Upper lobe of left lung (tissue), 4 donors: ENCODE measurements around the gene NISCH.

ENCODE experiments used
- EP300 ChIP-seq, 4 donors: sonication (generic); formaldehyde crosslinking; IDR thresholded peaks; one replicate each; pipeline ENCODE4 v1.5.1; 2017; ENCODE audit warnings: antibody characterized with exemption in 4 of 4, control low read depth in 2 of 4
- POLR2A ChIP-seq, 4 donors: fragments of 450-650 bp; IDR thresholded peaks; one replicate each; pipeline ENCODE4 v1.5.1; 2016 to 2017; ENCODE audit warnings: antibody characterized with exemption in 4 of 4, mild to moderate bottlenecking in 2 of 4
- TF ChIP-seq, protein P1 (sequence below), 6 experiments: fragments of 450-650 bp in 4 of 6; fragments of 200-600 bp in 2 of 6; sonication (generic) in 2 of 6; IDR thresholded peaks; one replicate each; pipeline ENCODE4 v1.5.1; 2016 to 2019; ENCODE audit warnings: antibody characterized with exemption in 6 of 6

DNA sequence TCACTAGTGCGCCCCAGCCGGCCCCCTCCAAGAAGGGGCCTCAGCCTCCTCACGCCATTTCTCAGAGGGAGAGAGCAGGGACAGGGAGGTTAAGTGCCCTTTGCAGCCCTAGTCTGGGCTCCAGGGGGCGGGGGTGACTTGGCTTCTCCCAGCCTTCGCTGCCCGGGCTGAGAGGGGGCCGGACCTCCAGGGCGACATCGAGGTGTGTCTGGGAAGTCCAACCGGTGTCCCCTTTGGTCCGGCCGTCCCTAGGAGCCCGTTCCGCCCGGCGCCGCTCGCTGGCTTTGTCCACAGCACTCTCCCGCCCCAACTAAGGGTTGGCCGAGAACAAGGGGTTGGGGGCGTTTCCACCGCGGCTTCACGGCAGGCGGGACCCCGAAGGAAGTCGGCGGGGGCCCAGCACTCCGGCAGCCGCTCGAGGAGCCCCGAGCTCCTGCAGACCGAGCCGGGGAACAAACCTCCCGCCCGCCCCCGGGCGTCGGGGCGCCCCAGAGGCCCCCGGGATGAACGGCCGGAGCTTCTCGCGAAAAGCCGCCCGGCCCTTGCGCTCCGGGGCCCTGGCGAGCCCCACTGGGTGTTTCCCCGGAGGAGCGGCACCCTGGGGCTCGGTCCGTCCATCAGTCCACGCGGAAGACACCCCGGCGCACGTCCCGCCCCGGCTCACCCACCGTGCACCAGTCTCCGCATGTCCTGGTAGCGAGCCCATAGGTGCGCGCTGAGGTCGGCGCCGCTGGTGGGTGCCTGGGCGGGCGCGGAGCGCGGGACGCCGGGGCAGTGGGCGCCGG is 77.6 kb downstream of the NISCH start:
- no peak for TF ChIP-seq EP300 (IDR thresholded peaks at IDR 0.05)
- no peak for TF ChIP-seq POLR2A (IDR thresholded peaks at IDR 0.05)
- TF ChIP-seq, protein P1, sequence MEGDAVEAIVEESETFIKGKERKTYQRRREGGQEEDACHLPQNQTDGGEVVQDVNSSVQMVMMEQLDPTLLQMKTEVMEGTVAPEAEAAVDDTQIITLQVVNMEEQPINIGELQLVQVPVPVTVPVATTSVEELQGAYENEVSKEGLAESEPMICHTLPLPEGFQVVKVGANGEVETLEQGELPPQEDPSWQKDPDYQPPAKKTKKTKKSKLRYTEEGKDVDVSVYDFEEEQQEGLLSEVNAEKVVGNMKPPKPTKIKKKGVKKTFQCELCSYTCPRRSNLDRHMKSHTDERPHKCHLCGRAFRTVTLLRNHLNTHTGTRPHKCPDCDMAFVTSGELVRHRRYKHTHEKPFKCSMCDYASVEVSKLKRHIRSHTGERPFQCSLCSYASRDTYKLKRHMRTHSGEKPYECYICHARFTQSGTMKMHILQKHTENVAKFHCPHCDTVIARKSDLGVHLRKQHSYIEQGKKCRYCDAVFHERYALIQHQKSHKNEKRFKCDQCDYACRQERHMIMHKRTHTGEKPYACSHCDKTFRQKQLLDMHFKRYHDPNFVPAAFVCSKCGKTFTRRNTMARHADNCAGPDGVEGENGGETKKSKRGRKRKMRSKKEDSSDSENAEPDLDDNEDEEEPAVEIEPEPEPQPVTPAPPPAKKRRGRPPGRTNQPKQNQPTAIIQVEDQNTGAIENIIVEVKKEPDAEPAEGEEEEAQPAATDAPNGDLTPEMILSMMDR (IDR thresholded peaks at IDR 0.05), result no peak
